KG1 (cell line): ENCODE data around the gene BABAM1.
"Not testable (repeated sequence)": the region's sequence is repeated elsewhere in the genome, so short reads cannot be mapped to it uniquely, and the experiment has no call there.

ENCODE experiments used
- DNase-seq: peaks from one replicate; lab custom pipeline; 2025; lab: John Stamatoyannopoulos, UW

The BABAM1 gene

GRCh38 chr19:17243830-17244617 lies 23.2 kb upstream of the BABAM1 start:
- DNase-seq: no peak

- no peak for DNase-seq
These were observed 22.4 kb upstream of the BABAM1 start for GRCh38 chr19:17244618-17245534.

- DNase-seq: no peak
These were observed 21.7 kb upstream of the BABAM1 start, which contains the start of gene NR2F6 for GRCh38 chr19:17245535-17245984. TSS of gene NR2F6 (minus strand) at chr19:17245919. CDS start at chr19:17245220, 699 bp downstream.

DNA sequence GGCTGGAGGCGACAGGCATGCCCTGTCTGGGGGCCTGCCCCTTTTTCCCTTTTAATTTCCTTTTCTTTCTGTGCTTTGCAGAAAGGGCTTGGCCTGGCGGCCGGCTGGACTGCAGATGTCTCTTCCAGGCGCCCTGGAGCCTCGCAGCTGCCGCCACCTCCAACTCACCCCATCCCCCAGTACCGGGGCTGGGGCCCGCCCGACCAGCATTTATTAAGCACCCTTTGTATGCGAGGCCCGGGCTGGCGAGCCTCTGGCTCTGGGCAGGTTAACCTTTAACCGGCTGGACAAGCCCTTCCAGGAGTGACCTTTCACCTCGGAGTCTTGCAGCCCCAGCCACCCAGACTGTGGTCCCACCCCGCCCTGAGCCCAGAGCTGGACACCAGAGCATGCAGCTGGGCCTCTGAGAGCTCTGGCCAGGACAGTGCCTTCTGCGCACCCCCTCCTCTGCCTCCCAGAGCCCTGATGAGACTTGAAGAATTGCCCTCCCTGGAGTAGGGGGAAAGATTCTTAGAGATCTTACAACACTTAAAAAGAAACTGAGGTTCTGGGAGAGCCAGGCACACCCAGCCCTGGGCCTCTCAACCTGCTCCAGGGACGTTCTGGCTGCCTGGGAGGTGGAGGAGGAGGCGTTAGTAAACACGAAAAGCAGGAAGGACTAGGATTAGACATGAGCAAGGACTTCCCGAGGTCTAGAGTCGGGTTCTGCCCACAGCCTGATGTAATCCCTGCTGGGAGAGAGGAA lies 20.4 kb upstream of the BABAM1 start:
- no peak for DNase-seq

GRCh38 chr19:17248011-17248776 lies 19.0 kb upstream of the BABAM1 start:
- no peak for DNase-seq

DNA sequence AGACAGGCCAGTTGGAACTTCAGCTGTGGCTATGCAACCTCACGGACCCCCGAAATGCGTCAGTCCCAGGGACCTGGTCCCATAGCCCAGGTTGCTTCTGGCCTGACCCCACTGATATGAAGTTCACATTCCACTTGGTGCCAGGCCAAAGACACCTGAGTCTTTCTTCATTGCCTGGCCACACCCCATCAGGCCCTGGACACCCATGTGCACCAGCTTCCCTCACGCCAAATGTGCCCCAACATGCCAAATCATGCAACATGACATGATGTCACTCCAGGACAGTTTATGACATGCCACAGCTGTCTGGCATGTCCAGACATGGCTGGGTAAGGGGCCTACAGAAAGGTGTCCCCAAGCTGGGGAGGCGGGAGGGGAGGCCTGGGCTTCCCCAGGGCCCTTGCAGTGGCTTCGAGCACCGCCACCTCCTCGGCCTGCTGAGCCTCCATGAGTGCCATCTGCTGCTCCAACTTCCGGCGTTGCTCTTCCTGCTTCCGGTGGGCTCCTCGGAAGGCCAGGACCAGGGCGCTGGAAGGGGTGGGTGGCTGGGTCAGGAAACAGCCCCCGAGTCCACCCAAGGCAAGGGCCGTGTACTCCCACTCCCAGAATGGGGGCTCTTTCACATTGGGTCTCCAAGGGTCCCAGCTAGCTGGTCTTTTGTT lies 17.2 kb upstream of the BABAM1 start:
- DNase-seq: no peak

- no peak for DNase-seq
These were observed 12.6 kb upstream of the BABAM1 start for GRCh38 chr19:17254636-17255035.

GRCh38 chr19:17255150-17255621 lies 12.1 kb upstream of the BABAM1 start:
- DNase-seq: no peak

GRCh38 chr19:17256130-17256529 lies 11.1 kb upstream of the BABAM1 start:
- DNase-seq: no peak

DNA sequence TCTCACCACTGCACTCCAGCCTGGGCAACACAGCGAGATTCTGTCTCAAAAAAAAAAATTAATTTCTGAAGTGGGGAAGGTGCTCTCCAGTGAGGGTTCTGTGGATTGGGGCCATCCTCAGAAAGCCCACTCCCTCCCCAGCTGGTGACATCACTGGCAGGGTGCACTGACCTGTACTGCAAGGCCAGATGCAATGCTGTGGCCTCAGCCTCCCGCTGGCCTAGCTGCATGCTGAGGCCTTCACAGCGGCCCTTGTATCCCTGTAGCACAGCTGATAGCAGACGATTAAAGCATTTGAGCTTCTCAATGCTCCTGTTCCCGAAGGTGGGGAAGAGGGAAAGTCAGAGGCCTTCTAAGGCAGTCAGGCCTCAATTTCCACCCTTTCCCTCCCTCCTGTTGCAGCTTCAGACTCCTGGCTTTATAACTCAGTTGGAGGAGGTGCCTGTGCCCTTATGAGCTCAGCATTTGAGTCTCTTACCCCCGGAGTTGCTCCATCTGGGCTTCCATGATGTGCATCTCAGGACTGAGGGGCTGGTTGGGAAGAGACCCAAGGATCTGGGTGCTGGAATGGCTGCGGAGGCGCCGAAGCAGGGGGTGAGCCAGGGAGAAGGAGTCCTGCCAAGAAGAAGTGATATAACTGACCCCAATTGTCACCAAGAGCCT lies 8.0 kb upstream of the BABAM1 start:
- no peak for DNase-seq

- no peak for DNase-seq
These were observed 7.3 kb upstream of the BABAM1 start for GRCh38 chr19:17259934-17260333.

- DNase-seq: peak; percentile 52
These were observed 6.4 kb upstream of the BABAM1 start for GRCh38 chr19:17260842-17261325.

DNA sequence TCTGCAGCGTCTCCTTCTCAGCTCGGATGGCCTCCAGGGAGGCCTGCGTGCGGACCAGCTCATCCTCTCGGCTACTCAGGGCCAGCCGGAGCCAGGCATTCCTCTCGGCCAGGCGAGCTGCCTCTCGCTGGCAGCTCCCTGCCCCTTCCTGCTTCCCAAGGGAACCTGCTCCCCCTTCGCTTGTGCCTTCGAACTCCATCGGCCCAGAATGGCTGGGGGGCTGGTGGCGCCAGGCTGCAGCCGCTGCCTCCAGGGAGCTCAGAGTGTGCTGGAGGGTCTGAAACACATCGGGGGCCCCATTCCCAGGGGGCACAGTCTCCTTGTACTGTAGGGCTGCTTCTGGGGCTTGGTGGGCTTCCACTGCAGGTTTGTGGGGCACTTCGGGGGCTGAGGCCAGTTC lies 4.7 kb upstream of the BABAM1 start:
- DNase-seq: no peak

- no peak for DNase-seq
These were observed 3.3 kb upstream of the BABAM1 start for GRCh38 chr19:17263712-17264640.

- DNase-seq: no peak
These were observed 2.6 kb upstream of the BABAM1 start, which contains the start of gene USHBP1 for GRCh38 chr19:17264641-17264979. TSS of gene USHBP1 (minus strand) at chr19:17264745. CDS start at chr19:17264299, 446 bp downstream.

- no peak for DNase-seq
These were observed 1.2 kb upstream of the BABAM1 start for GRCh38 chr19:17266026-17266425.

DNA sequence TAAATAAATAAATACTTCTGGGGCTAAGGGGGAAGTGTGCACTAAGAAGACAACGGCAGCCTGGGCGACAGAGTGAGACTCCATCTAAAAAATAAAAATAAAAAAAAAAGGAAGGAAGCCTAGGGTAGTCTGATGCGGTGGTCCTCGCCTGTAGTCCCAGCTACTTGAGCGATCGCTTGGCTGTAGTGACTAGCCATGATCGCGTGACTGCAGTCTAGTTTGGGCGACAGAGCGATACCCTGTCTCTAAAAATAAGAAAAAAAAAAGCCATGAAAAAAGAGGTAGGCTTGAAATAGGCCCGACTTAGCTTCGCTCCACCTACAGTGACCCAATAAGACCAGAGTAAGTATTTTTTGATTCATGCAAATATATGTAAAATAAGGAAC lies 661 bp upstream of the BABAM1 start:
- DNase-seq: no peak

- DNase-seq: no peak
These were observed 1.5 kb downstream of the BABAM1 start for GRCh38 chr19:17268754-17269153.

GRCh38 chr19:17274892-17275291 lies 7.6 kb downstream of the BABAM1 start:
- not testable (repeated sequence) for DNase-seq
